GM12891 (cell line): ENCODE results near the gene RIMS3.

Source experiments
- DNase-seq: peaks from one replicate; pipeline ENCODE4 v3.0.0; 2011; ENCODE audit warnings: low spot score; ENCODE audit not compliant: insufficient read length
- FAIRE-seq: peaks from 2 replicates; lab custom pipeline; 2011; peaks lifted over from hg19 to GRCh38; lab: Jason Lieb, UNC
- PAX5 ChIP-seq: IDR thresholded peaks from 2 replicates; pipeline ENCODE4 v1.6.1; 2011; ENCODE audit warnings: low read length, moderate library complexity, mild to moderate bottlenecking; ENCODE audit not compliant: insufficient read depth, severe bottlenecking
- POLR2A ChIP-seq: IDR thresholded peaks from 2 replicates; pipeline ENCODE4 v1.6.1; 2011; ENCODE audit warnings: low read depth, low read length, control low read depth
- POLR2AphosphoS5 ChIP-seq: IDR thresholded peaks from 2 replicates; pipeline ENCODE4 v1.6.1; 2011; ENCODE audit warnings: low read depth, low read length, control low read depth
- POU2F2 ChIP-seq: IDR thresholded peaks from 2 replicates; pipeline ENCODE4 v1.6.1; 2011; ENCODE audit warnings: low read depth, mild to moderate bottlenecking, control low read depth, low read length, moderate library complexity
- SPI1 ChIP-seq: IDR thresholded peaks from 2 replicates; pipeline ENCODE4 v1.6.1; 2011; ENCODE audit warnings: low read depth, low read length, control low read depth
- TAF1 ChIP-seq: IDR thresholded peaks from 2 replicates; pipeline ENCODE4 v1.6.1; 2011; ENCODE audit warnings: low read depth, low read length, control low read depth

RIMS3 gene

GRCh38 chr1:40606978-40607377, 58.5 kb downstream of the RIMS3 start:
- no peak for TF ChIP-seq POU2F2
- no peak for TF ChIP-seq POLR2A
- TF ChIP-seq POLR2AphosphoS5: no peak
- TF ChIP-seq TAF1: no peak
- TF ChIP-seq PAX5: no peak
- no peak for TF ChIP-seq SPI1
- DNase-seq (no peak), FAIRE-seq (no peak)

GRCh38 chr1:40606194-40606593, 59.3 kb downstream of the RIMS3 start:
- FAIRE-seq: no peak
- TF ChIP-seq PAX5 (no peak), POU2F2 (no peak), SPI1 (no peak)
- no peak for DNase-seq

GRCh38 chr1:40599926-40600325, 65.6 kb downstream of the RIMS3 start:
- TF ChIP-seq POU2F2 (no peak), PAX5 (no peak), POLR2A (no peak), TAF1 (no peak), SPI1 (no peak), POLR2AphosphoS5 (no peak)
- FAIRE-seq: no peak
- DNase-seq: no peak

GRCh38 chr1:40595623-40596022, 69.9 kb downstream of the RIMS3 start:
- no peak for DNase-seq
- no peak for TF ChIP-seq PAX5
- TF ChIP-seq POLR2AphosphoS5: no peak
- no peak for TF ChIP-seq POU2F2
- TF ChIP-seq SPI1: no peak
- no peak for TF ChIP-seq TAF1
- no peak for TF ChIP-seq POLR2A
- FAIRE-seq: no peak

- no peak for DNase-seq
- TF ChIP-seq TAF1: no peak
- TF ChIP-seq POLR2A: no peak
- TF ChIP-seq SPI1: no peak
- no peak for TF ChIP-seq PAX5
- no peak for TF ChIP-seq POU2F2
- TF ChIP-seq POLR2AphosphoS5: no peak
- no peak for FAIRE-seq
These were observed 71.3 kb downstream of the RIMS3 start for GRCh38 chr1:40594187-40594531.

GRCh38 chr1:40593449-40594186, 71.9 kb downstream of the RIMS3 start:
- TF ChIP-seq POU2F2 (no peak), POLR2AphosphoS5 (no peak), SPI1 (no peak), PAX5 (no peak), TAF1 (no peak), POLR2A (no peak)
- DNase-seq: no peak
- FAIRE-seq: no peak

- TF ChIP-seq TAF1 (no peak), POU2F2 (no peak)
- no peak for FAIRE-seq
- DNase-seq: no peak
These were observed 73.2 kb downstream of the RIMS3 start for GRCh38 chr1:40592107-40592803.

GRCh38 chr1:40588586-40588985, 76.9 kb downstream of the RIMS3 start:
- TF ChIP-seq SPI1 (no peak), POU2F2 (no peak), POLR2AphosphoS5 (no peak), TAF1 (no peak), PAX5 (no peak), POLR2A (no peak)
- DNase-seq (no peak), FAIRE-seq (no peak)

GRCh38 chr1:40583980-40584379, 81.5 kb downstream of the RIMS3 start:
- DNase-seq: no peak
- no peak for FAIRE-seq

GRCh38 chr1:40582116-40582515, 83.4 kb downstream of the RIMS3 start:
- no peak for FAIRE-seq
- DNase-seq: no peak

More at GRCh38 chr1:40583980-40584379, 81.5 kb downstream of the RIMS3 start:
- TF ChIP-seq POLR2AphosphoS5 (no peak), SPI1 (no peak), TAF1 (no peak), PAX5 (no peak), POU2F2 (no peak), POLR2A (no peak)

More at GRCh38 chr1:40582116-40582515, 83.4 kb downstream of the RIMS3 start:
- TF ChIP-seq TAF1 (no peak), SPI1 (no peak), POU2F2 (no peak), PAX5 (no peak), POLR2AphosphoS5 (no peak), POLR2A (no peak)
